ENCODE results near the gene AKAP8L.
"Not testable (repeated sequence)": the region's sequence is repeated elsewhere in the genome, so short reads cannot be mapped to it uniquely, and the experiment has no call there.

Gene AKAP8L

DNA sequence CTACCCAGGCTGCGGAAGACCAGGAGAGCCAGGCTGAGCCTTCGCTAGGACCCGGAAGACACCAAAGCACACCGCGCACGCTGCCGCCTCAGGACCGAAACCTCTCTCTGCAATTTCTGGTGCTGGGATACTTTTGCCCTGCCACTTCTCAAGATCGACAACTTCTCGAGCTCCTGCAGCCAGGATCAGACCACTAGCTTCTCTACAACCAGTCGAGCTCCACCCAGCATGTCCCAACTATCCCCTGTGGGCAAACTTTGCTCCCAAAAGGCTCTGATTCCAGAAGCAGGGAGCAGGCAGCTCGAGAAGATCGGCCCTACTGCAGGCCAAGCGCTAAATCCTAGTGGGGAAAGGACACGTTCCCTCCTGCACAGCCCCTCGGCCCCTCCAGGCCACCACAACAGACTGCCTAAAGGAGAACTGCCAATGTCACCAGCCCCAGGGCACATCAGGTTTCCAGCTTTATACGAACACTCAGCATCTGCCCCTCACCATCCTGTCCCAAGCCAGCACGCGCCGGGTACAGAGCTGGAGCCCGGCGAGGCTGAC lies 40.2 kb downstream of the AKAP8L start:
- peak; percentile 7 for DNase-seq

DNA sequence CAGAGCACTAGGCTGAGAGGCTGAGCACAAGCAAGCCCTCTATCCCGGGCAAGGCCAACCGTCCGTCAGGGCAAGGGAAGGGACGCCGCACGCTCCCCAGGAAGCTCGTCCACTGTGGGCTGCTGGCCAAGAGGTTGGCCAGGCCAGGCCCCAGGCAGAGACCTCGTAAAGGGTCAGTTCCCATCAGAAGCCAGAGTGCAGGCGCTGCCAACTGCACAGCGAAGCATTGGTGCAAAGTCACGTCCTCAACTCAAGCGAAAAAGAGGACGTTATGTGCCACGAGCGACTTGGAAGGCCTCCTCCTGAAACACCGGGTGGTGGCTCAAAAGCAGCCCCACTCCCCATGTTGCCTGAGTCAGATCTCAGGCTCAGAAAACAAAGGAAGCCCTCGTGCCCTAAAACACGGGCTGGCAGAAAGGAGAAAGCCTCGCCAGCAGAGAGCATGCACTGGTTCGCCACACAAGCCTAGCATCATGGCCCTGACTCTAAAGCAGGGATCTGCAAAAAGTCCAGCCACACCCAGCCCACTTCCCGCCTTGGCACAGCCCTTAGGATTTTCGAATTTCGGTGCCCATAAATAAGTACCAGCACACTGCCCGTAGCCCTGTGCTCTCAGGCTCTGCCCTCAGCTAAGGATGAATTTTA lies 43.9 kb downstream of the AKAP8L start:
- no peak for DNase-seq

GRCh38 chr19:15374105-15374651 lies 44.6 kb downstream of the AKAP8L start:
- no peak for DNase-seq

DNA sequence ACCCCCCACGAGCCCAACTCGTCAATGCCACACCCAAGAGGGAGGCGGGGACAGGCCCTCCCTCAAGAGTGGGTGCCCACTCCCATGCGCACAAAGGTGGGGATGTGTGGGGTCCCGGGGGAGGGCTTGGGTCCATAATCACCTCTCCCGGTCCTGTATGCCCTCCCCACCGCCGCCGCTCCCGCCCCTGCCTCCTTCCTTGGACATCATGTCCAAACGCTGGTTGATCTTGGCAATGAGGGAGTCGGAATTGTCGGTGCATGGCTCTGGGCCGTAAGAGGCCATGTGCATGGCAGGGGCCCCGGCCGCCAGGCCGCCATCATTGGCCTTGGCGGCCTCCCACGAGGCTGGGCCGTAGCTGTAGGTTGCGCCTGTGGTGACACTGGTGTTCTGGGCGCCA lies 45.1 kb downstream of the AKAP8L start:
- DNase-seq: no peak

GRCh38 chr19:15372891-15373301 lies 45.9 kb downstream of the AKAP8L start:
- DNase-seq: no peak

DNA sequence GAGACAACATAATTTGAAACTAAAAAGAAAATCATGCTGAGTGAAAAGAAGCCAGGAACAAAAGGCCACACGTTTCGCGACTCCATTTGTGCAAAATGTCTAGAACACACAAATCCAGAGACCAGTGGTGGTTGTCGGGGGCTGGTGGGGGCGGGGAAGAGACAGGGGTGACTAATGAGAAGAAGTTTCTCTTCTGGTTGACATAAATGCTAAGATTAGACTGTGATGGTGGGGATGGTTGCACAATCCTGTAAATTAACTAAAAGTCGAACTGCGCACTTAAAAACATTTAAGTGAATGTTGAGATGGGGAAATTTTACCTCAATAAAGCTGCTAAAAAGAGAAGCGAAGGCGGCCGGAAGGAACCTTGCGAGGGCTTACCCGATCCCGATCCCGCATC lies 46.3 kb downstream of the AKAP8L start:
- no peak for DNase-seq

GRCh38 chr19:15371786-15372380 lies 46.9 kb downstream of the AKAP8L start:
- DNase-seq: no peak

DNA sequence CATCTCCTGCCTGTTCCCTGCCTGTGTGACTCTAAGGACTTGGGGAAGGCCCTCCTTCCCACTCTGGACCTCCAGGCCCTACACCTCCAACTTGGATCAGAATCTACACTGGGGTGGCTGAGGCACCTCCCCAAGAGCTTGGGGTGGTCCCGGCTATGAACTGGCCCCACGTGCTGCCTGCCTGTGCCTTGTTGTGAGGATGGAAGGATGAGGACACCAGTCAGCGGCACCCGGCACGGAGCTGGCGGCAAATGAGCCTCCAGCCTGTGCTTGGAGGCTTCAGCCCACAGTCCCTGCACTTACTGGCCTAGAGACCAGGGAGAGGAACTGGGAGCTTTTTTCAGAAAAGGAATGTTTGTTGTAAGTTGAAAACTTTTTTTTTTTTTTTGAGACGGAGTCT lies 47.7 kb downstream of the AKAP8L start:
- no peak for DNase-seq

- no peak for DNase-seq
Measured at GRCh38 chr19:15369594-15369891, 49.2 kb downstream of the AKAP8L start.

- DNase-seq: no peak
Measured at GRCh38 chr19:15368798-15369593, 49.8 kb downstream of the AKAP8L start.

DNA sequence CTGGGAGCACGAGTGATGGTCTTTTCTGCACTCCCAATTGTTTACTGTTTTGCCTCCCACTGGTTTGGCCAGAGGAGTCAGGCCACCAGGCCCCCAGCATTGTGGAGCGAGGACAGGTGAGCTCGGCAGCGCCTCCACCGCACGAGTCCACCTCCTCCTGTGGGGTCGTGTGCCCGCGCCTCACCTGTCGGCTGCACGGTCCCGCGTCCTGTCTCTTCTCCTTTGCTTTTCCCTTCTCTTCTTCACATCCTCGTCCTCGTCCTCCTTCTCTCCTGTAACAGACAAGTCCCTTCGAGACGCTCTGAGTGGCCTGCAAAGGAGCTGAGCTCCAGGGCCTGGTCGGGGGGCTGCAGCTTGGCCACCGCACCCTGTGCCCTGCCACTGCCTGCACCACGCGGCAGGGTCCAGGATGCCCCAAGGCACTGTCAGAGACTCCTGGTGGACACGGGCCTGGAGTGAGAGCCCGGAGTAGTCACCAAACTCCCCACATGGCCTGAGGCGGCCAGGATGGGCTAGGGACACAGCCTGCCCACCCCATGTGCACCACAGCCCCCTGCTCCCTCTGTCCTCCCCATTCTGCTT lies 50.6 kb downstream of the AKAP8L start:
- DNase-seq: no peak

DNA sequence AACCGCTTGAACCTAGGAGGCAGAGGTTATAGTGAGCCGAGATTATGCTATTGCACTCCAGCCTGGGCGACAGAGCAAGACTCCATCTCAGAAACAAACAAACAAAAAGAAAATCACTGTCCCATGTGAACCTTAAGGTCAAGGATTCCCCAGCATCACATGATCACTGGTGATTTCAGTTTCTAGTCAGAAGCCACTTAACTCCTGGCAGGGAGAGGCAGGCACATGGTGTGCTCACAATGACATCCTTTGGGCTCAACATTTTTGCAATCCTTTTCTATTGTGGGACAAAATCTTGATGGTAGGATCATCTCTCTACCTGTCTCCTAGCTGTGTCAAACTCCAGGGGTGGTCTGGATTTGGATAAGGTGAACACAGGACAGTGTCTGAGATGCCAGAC lies 51.3 kb downstream of the AKAP8L start:
- no peak for DNase-seq

- no peak for DNase-seq
Measured at GRCh38 chr19:15365264-15365663, 53.5 kb downstream of the AKAP8L start.

- not testable (repeated sequence) for DNase-seq
Measured at GRCh38 chr19:15363791-15364190, 55.0 kb downstream of the AKAP8L start.

DNA sequence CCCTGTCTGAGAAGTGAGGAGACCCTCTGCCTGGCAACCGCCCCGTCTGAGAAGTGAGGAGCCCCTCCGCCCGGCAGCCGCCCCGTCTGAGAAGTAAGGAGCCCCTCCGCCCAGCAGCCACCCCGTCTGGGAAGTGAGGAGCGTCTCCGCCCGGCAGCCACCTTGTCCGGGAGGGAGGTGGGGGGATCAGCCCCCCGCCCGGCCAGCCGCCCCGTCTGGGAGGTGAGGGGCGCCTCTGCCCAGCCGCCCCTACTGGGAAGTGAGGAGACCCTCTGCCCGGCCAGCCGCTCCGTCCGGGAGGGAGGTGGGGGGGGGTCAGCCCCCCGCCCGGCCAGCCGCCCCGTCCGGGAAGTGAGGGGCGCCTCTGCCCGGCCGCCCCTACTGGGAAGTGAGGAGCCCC lies 55.7 kb downstream of the AKAP8L start:
- DNase-seq: not testable (repeated sequence)

GRCh38 chr19:15360015-15360414 lies 58.8 kb downstream of the AKAP8L start:
- DNase-seq: not testable (repeated sequence)

DNA sequence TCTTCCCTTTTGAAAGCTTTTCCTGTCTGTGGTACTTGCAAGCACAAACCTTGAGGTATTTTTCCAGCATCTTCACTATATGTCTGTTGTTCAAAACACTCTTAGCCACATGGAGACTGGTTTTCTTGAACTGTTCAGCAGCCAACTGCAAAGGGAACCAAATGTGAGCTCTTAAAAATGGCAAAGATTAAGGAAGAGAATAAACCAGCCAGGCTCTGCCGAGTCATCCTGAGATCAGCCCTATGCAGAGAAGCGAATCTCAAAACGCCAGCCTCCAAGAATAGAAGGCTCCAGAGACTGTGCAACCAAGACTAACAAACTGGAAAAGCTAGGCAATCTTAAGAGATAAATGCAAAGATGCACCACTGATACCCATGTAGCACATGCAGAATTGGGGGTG lies 59.9 kb downstream of the AKAP8L start:
- no peak for DNase-seq

DNA sequence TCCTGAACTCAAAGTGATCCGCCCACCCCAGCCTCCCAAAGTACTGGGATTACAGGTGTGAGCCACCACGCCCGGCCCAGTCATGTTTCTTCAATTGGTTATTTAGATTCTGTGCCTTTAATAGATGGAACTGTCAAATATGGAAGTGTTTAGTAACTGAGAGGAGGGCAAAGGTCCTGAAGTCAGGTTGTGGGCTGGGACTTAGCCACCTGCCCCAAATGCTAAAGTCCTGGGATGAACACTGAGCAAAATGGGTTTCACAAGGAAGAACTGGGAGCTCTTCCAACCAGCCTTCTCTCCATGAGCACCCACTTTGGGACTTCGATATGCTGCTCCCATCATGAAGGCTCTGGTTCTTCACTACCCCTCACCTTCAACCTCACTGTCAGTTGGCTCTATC lies 60.9 kb downstream of the AKAP8L start:
- DNase-seq: no peak

GRCh38 chr19:15354566-15355296 lies 64.1 kb downstream of the AKAP8L start:
- DNase-seq: no peak

GRCh38 chr19:15353908-15354307 lies 64.9 kb downstream of the AKAP8L start:
- DNase-seq: no peak

DNA sequence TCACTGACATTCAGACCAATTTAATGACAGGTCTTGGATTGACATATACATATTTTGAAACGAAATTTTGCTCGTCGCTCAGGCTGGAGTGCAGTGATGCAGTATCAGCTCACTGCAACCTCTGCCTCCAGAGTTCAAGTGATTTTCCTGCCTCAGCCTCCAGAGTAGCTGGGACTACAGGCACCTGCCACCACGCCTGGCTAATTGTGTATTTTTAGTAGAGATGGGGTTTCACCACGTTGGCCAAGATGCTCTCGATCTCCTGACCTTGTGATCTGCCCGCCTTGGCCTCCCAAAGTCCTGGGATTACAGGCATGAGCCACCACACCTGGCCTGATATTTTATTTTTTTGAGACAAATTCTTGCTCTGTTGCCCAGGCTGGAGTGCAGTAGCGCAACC lies 66.3 kb downstream of the AKAP8L start:
- DNase-seq: not testable (repeated sequence)

DNA sequence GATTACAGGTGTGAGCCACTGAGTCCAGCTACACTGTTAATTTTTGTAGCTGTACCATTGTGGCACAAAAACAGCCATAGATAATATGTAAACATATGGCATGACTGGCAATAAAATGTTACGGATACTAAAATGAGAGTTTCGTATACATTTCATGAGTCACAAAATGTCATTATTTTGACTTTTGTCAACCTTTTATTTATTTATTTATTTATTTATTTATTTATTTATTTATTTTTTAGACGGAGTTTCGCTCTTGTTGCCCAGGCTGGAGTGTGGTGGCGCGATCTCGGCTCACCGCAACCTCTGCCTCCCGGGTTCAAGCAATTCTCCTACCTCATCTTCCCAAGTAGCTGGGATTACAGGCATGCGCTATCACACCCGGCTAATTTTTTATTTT lies 77.5 kb downstream of the AKAP8L start:
- DNase-seq: not testable (repeated sequence)

DNA sequence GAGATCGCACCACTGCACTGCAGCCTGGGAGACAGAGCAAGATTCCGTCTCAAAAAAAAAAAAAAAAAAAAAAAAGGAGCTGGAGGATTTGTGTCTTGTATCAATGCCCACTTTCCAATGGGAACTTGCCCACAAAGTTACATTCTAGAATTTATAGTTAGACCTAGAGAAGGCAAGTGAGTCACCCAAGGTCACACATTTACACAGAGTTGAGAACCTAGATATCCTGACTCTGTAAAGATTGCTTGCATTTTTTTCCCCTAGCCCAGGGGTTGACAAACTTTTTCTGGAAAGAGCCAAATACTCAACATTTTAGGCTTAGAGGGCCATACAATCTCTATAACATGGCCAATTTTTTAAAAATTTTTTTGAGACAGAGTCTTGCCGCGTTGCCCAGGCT lies 78.7 kb downstream of the AKAP8L start:
- DNase-seq: no peak

All from NCI-H345 (cell line).